ENCODE results near the gene ITPKB.
A peak's percentile ranks its signal among the peaks of the same experiment; 100 is the strongest.
"Not testable (repeated sequence)": the region's sequence is repeated elsewhere in the genome, so short reads cannot be mapped to it uniquely, and the experiment has no call there.

Gene ITPKB

GRCh38 chr1:226634611-226635246, 104.4 kb downstream of the ITPKB start:
- no peak for DNase-seq

- peak; percentile 21 to 64 for DNase-seq
Observed at GRCh38 chr1:226634166-226634588, 104.9 kb downstream of the ITPKB start.

- no peak for DNase-seq
Observed at GRCh38 chr1:226633541-226634165, 105.4 kb downstream of the ITPKB start.

- DNase-seq: no peak
Observed at GRCh38 chr1:226632922-226633351, 106.1 kb downstream of the ITPKB start.

GRCh38 chr1:226632169-226632879, 106.8 kb downstream of the ITPKB start:
- DNase-seq: peak; percentile 39 to 40

GRCh38 chr1:226631229-226632000, 107.7 kb downstream of the ITPKB start:
- DNase-seq: no peak

GRCh38 chr1:226630592-226630991, 108.5 kb downstream of the ITPKB start:
- no peak for DNase-seq

GRCh38 chr1:226629896-226630550, 109.1 kb downstream of the ITPKB start:
- DNase-seq: no peak

GRCh38 chr1:226629210-226629895, 109.7 kb downstream of the ITPKB start:
- no peak for DNase-seq

GRCh38 chr1:226628612-226629155, 110.4 kb downstream of the ITPKB start:
- peak in 1 of 2 experiments; percentile 38 for DNase-seq

GRCh38 chr1:226627924-226628611, 111.0 kb downstream of the ITPKB start:
- no peak for DNase-seq

- peak in 1 of 2 experiments; percentile 17 for DNase-seq
Observed at GRCh38 chr1:226627050-226627755, 111.9 kb downstream of the ITPKB start.

- DNase-seq: peak; percentile 28 to 41
Observed at GRCh38 chr1:226626577-226626956, 112.5 kb downstream of the ITPKB start.

GRCh38 chr1:226625832-226626576, 113.1 kb downstream of the ITPKB start:
- no peak for DNase-seq

GRCh38 chr1:226625326-226625725, 113.8 kb downstream of the ITPKB start:
- no peak for DNase-seq

- no peak for DNase-seq
Observed at GRCh38 chr1:226624526-226624925, 114.6 kb downstream of the ITPKB start.

GRCh38 chr1:226622012-226622411, 117.1 kb downstream of the ITPKB start:
- DNase-seq: no peak

- no peak for DNase-seq
Observed at GRCh38 chr1:226619031-226619430, 120.1 kb downstream of the ITPKB start.

- no peak for DNase-seq
Observed at GRCh38 chr1:226618380-226618779, 120.7 kb downstream of the ITPKB start.

- not testable (repeated sequence) for DNase-seq
Observed at GRCh38 chr1:226617719-226618118, 121.4 kb downstream of the ITPKB start.
